ENCODE measurements around the gene PMEL.
"Not testable (repeated sequence)": the region's sequence is repeated elsewhere in the genome, so short reads cannot be mapped to it uniquely, and the experiment has no call there.

PMEL gene

DNA sequence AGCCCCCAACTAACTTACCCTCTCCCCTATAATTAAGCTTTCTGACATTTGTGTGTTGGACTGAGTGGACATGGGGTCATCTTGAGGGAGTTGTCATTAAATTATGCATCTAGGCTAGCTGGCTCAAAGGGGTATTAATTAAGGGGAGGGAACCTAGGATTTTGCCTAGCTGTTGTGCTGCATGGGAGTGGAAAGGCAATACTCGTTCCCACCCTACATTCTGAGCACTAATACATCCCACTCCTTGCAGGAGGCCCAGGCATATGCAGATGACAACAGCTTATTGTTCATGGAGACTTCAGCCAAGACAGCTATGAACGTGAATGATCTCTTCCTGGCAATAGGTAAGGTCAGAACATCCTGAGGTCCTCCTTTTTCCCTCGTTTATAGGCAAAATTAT lies 25.3 kb upstream of the PMEL start:
- no peaks in the 10 kb centered on the region for H3K4me1 ChIP-seq (ENCODE audit: control insufficient read depth in 1 of 2, insufficient read depth in 2 of 2, low read length in 2 of 2)
- H3K36me3 ChIP-seq (ENCODE audit: control insufficient read depth in 1 of 2, insufficient read depth in 2 of 2, low read length in 2 of 2): peaks cover 55 to 66% of the 10 kb centered on the region in 2 experiments
- no peak overlapping the region for H4K91ac ChIP-seq (ENCODE audit: low read depth, low read length)
- no peak overlapping the region for H2BK120ac ChIP-seq (ENCODE audit: insufficient read depth, low read length, poor library complexity)
- H3K27ac ChIP-seq (ENCODE audit: low read depth, low read length): no peak overlapping the region
- H2BK12ac ChIP-seq (ENCODE audit: low read length): no peak overlapping the region
- no CpG with 5 or more reads among the region's 3 CpGs for WGBS (ENCODE audit: extremely low coverage, insufficient coverage, insufficient read length)
- H3K79me2 ChIP-seq (ENCODE audit: control insufficient read depth, insufficient read depth, low read length, poor library complexity): no peaks in the 10 kb centered on the region
- no peak overlapping the region for H4K12ac ChIP-seq (ENCODE audit: low read depth, low read length)
- H3K4me2 ChIP-seq (ENCODE audit: low read length): no peak overlapping the region
- no peak overlapping the region for H3K9ac ChIP-seq (ENCODE audit: low read length)
- no peak overlapping the region for H2AK5ac ChIP-seq (ENCODE audit: low read length)
- no peaks in the 10 kb centered on the region for H3K79me1 ChIP-seq (ENCODE audit: low read length)
- H2BK5ac ChIP-seq (ENCODE audit: low read depth, low read length, poor library complexity): no peak overlapping the region
- no peak overlapping the region for H3K4me3 ChIP-seq (ENCODE audit: low read depth, low read length)
- no peak overlapping the region for H3K23ac ChIP-seq (ENCODE audit: low read length)
- H2AFZ ChIP-seq (ENCODE audit: insufficient read depth, low read length, poor library complexity): no peak overlapping the region
- H3K27me3 ChIP-seq (ENCODE audit: insufficient read depth, low read length): no peaks in the 10 kb centered on the region
- H4K8ac ChIP-seq (ENCODE audit: low read depth, low read length): no peak overlapping the region
- no peaks in the 10 kb centered on the region for H3K9me3 ChIP-seq (ENCODE audit: insufficient read depth, low read depth, low read length)
- no peak for DNase-seq
- no peak overlapping the region for H3K4ac ChIP-seq (ENCODE audit: low read depth, low read length)
- H3K14ac ChIP-seq (ENCODE audit: low read length): no peak overlapping the region
- no peak overlapping the region for H3K18ac ChIP-seq (ENCODE audit: low read length)

- H3K4ac ChIP-seq (ENCODE audit: low read depth, low read length); H2AK5ac ChIP-seq (ENCODE audit: low read length); H3K4me3 ChIP-seq (ENCODE audit: low read depth, low read length); H3K27me3 ChIP-seq (ENCODE audit: insufficient read depth, low read length); H3K18ac ChIP-seq (ENCODE audit: low read length); H3K14ac ChIP-seq (ENCODE audit: low read length); H3K27ac ChIP-seq (ENCODE audit: low read depth, low read length); H2AFZ ChIP-seq (ENCODE audit: insufficient read depth, low read length, poor library complexity); H3K4me1 ChIP-seq (ENCODE audit: control insufficient read depth in 1 of 2, insufficient read depth in 2 of 2, low read length in 2 of 2); H2BK12ac ChIP-seq (ENCODE audit: low read length); H3K23ac ChIP-seq (ENCODE audit: low read length); H3K79me1 ChIP-seq (ENCODE audit: low read length); H3K9ac ChIP-seq (ENCODE audit: low read length); H3K4me2 ChIP-seq (ENCODE audit: low read length); H2BK5ac ChIP-seq (ENCODE audit: low read depth, low read length, poor library complexity); H4K91ac ChIP-seq (ENCODE audit: low read depth, low read length); H2BK120ac ChIP-seq (ENCODE audit: insufficient read depth, low read length, poor library complexity); H4K12ac ChIP-seq (ENCODE audit: low read depth, low read length); H3K79me2 ChIP-seq (ENCODE audit: control insufficient read depth, insufficient read depth, low read length, poor library complexity); H4K8ac ChIP-seq (ENCODE audit: low read depth, low read length); H3K9me3 ChIP-seq (ENCODE audit: insufficient read depth, low read depth, low read length): not testable (repeated sequence)
- peak; percentile 77 to 83 for DNase-seq
- WGBS (ENCODE audit: extremely low coverage, insufficient coverage, insufficient read length): no CpG with 5 or more reads among the region's 7 CpGs
- H3K36me3 ChIP-seq (ENCODE audit: control insufficient read depth in 1 of 2, insufficient read depth in 2 of 2, low read length in 2 of 2): peaks cover 47 to 58% of the 10 kb centered on the region in 2 experiments
Measured at GRCh38 chr12:55985976-55986375, 20.1 kb upstream of the PMEL start.

GRCh38 chr12:55985341-55985740 lies 19.5 kb upstream of the PMEL start:
- Histone ChIP-seq H2BK120ac (ENCODE audit: insufficient read depth, low read length, poor library complexity) (no peak overlapping the region), H2BK12ac (ENCODE audit: low read length) (no peak overlapping the region)
- WGBS (ENCODE audit: extremely low coverage, insufficient coverage, insufficient read length): no CpG with 5 or more reads among the region's 4 CpGs

DNA sequence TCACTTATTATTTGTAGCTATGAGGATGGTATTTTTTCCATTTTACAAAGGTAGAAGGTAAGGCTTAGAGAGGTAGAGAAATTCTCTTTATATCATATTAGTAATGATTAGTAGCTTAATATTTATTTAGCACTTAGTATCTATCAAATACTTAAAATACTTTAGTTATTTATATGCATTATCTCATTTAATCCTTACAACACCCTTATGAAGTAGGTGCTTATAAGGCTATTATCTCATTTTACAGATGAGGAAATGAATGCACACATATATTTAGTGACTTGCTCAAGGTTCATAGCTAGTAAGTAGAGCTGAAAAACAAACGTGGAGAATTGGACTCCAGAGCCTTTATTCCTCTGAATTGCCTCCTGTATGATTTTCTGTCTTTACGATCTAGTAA lies 19.0 kb upstream of the PMEL start:
- no CpG with 5 or more reads among the region's 2 CpGs for WGBS (ENCODE audit: extremely low coverage, insufficient coverage, insufficient read length)
- H2AK5ac ChIP-seq (ENCODE audit: low read length): no peak overlapping the region

More at GRCh38 chr12:55985341-55985740, 19.5 kb upstream of the PMEL start:
- no peak overlapping the region for H3K4me2 ChIP-seq (ENCODE audit: low read length)
- no peak overlapping the region for H3K9ac ChIP-seq (ENCODE audit: low read length)
- H4K8ac ChIP-seq (ENCODE audit: low read depth, low read length): no peak overlapping the region
- H2BK5ac ChIP-seq (ENCODE audit: low read depth, low read length, poor library complexity): no peak overlapping the region
- no peak overlapping the region for H4K12ac ChIP-seq (ENCODE audit: low read depth, low read length)
- no peak overlapping the region for H3K14ac ChIP-seq (ENCODE audit: low read length)
- no peak overlapping the region for H2AK5ac ChIP-seq (ENCODE audit: low read length)
- H4K91ac ChIP-seq (ENCODE audit: low read depth, low read length): no peak overlapping the region
- no peaks in the 10 kb centered on the region for H3K27me3 ChIP-seq (ENCODE audit: insufficient read depth, low read length)
- H3K23ac ChIP-seq (ENCODE audit: low read length): no peak overlapping the region
- no peak overlapping the region for H3K27ac ChIP-seq (ENCODE audit: low read depth, low read length)
- peaks cover 51 to 58% of the 10 kb centered on the region in 2 experiments for H3K36me3 ChIP-seq (ENCODE audit: control insufficient read depth in 1 of 2, insufficient read depth in 2 of 2, low read length in 2 of 2)
- no peak overlapping the region for H3K4ac ChIP-seq (ENCODE audit: low read depth, low read length)
- no peaks in the 10 kb centered on the region for H3K79me2 ChIP-seq (ENCODE audit: control insufficient read depth, insufficient read depth, low read length, poor library complexity)
- H3K4me3 ChIP-seq (ENCODE audit: low read depth, low read length): no peak overlapping the region
- peak in 1 of 2 donors; percentile 82 for DNase-seq
- H3K18ac ChIP-seq (ENCODE audit: low read length): no peak overlapping the region
- H3K79me1 ChIP-seq (ENCODE audit: low read length): no peaks in the 10 kb centered on the region
- H2AFZ ChIP-seq (ENCODE audit: insufficient read depth, low read length, poor library complexity): no peak overlapping the region
- no peaks in the 10 kb centered on the region for H3K9me3 ChIP-seq (ENCODE audit: insufficient read depth, low read depth, low read length)
- H3K4me1 ChIP-seq (ENCODE audit: control insufficient read depth in 1 of 2, insufficient read depth in 2 of 2, low read length in 2 of 2): no peaks in the 10 kb centered on the region

More for the DNA sequence above, 19.0 kb upstream of the PMEL start:
- no peaks in the 10 kb centered on the region for H3K79me2 ChIP-seq (ENCODE audit: control insufficient read depth, insufficient read depth, low read length, poor library complexity)
- no peak overlapping the region for H2BK12ac ChIP-seq (ENCODE audit: low read length)
- peaks cover 49 to 57% of the 10 kb centered on the region in 2 experiments for H3K36me3 ChIP-seq (ENCODE audit: control insufficient read depth in 1 of 2, insufficient read depth in 2 of 2, low read length in 2 of 2)
- H4K12ac ChIP-seq (ENCODE audit: low read depth, low read length): no peak overlapping the region
- no peak overlapping the region for H4K91ac ChIP-seq (ENCODE audit: low read depth, low read length)
- no peak overlapping the region for H2BK120ac ChIP-seq (ENCODE audit: insufficient read depth, low read length, poor library complexity)
- H3K27me3 ChIP-seq (ENCODE audit: insufficient read depth, low read length): no peaks in the 10 kb centered on the region
- H3K9me3 ChIP-seq (ENCODE audit: insufficient read depth, low read depth, low read length): no peaks in the 10 kb centered on the region
- no peak overlapping the region for H3K4ac ChIP-seq (ENCODE audit: low read depth, low read length)
- H3K27ac ChIP-seq (ENCODE audit: low read depth, low read length): no peak overlapping the region
- no peak overlapping the region for H3K4me3 ChIP-seq (ENCODE audit: low read depth, low read length)
- no peak overlapping the region for H4K8ac ChIP-seq (ENCODE audit: low read depth, low read length)
- H3K79me1 ChIP-seq (ENCODE audit: low read length): no peaks in the 10 kb centered on the region
- H3K9ac ChIP-seq (ENCODE audit: low read length): no peak overlapping the region
- H2BK5ac ChIP-seq (ENCODE audit: low read depth, low read length, poor library complexity): no peak overlapping the region
- no peak for DNase-seq
- H3K18ac ChIP-seq (ENCODE audit: low read length): no peak overlapping the region
- no peak overlapping the region for H2AFZ ChIP-seq (ENCODE audit: insufficient read depth, low read length, poor library complexity)
- H3K23ac ChIP-seq (ENCODE audit: low read length): no peak overlapping the region
- H3K4me2 ChIP-seq (ENCODE audit: low read length): no peak overlapping the region
- no peaks in the 10 kb centered on the region for H3K4me1 ChIP-seq (ENCODE audit: control insufficient read depth in 1 of 2, insufficient read depth in 2 of 2, low read length in 2 of 2)
- H3K14ac ChIP-seq (ENCODE audit: low read length): no peak overlapping the region

Measured in trophoblast cell (in vitro differentiated cells and primary cell).